Activated naive CD4-positive, alpha-beta T cell treated with anti-CD3 and anti-CD28 coated beads for 36 hours (primary cell): Measurements from ENCODE around the gene KRTAP5-7. TPM values are rescaled to one million over a fixed set of nuclear protein-coding genes. Genes with fewer than 3 reads are reported as not detected.
"Not testable (repeated sequence)": the region's sequence is repeated elsewhere in the genome, so short reads cannot be mapped to it uniquely, and the experiment has no call there.

Experiments used
- CTCF ChIA-PET: fragments of 350-600 bp; sonication (Branson Sonifier 250); formaldehyde crosslinking; loops from one replicate; lab custom pipeline; 2021; ENCODE audit warnings: antibody characterized with exemption; lab: Charles Lee
- DNase-seq: peaks from one replicate; pipeline ENCODE4 v3.0.0-alpha.2; 2020
- H3K27ac Mint-ChIP-seq: one replicate; pipeline ENCODE4 v1.8.0; 2021; ENCODE audit warnings: mild to moderate bottlenecking, mixed read lengths
- H3K27me3 Mint-ChIP-seq: one replicate; pipeline ENCODE4 v1.8.0; 2021; ENCODE audit warnings: low read depth, mixed read lengths
- H3K36me3 Mint-ChIP-seq: one replicate; pipeline ENCODE4 v1.8.0; 2021; ENCODE audit warnings: low read depth, mixed read lengths
- H3K4me1 Mint-ChIP-seq: one replicate; pipeline ENCODE4 v1.8.0; 2021; ENCODE audit warnings: low read depth, mixed read lengths
- H3K4me3 Mint-ChIP-seq: one replicate; pipeline ENCODE4 v1.8.0; 2021; ENCODE audit warnings: mild to moderate bottlenecking, moderate library complexity, mixed read lengths
- H3K9me3 Mint-ChIP-seq: one replicate; pipeline ENCODE4 v1.8.0; 2021; ENCODE audit warnings: mixed read lengths
- intact Hi-C: fragments of 100-400 bp; cut with micrococcal nuclease; formaldehyde crosslinking; loops from one replicate; pipeline ENCODE4 v1.15.1; 2023
- total RNA-seq, 2 experiments: library from RNA; stranded (reverse); gene quantifications; one replicate each; pipeline ENCODE4 v1.2.3, GENCODE V29; 2021

The KRTAP5-7 gene
- total RNA-seq, 2 experiments from 2014 or later: not detected

DNA sequence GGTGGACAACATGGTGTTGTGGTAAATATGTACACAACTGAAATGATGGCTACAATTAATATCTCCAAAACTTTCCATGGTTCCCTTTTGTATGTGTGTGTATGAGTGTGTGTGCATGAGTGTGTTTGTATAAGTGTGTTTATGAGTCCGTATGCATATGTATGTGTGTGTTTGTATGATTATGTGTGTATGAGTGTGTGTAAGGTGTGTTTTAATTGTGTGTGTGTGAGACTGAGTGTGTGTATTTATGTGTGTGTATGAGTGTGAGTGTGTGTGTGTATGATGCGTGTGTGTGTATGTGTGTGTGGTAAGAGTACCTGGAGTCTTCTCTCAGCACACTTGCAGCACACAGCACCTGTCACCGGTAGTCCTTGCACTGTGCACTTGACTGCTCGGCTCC lies 29.0 kb downstream of the KRTAP5-7 start:
- no peak overlapping the region for H3K27ac Mint-ChIP-seq
- CTCF ChIA-PET: no interaction called here
- intact Hi-C loops: no loop called here
- peaks cover 3% of the 10 kb centered on the region for H3K4me1 Mint-ChIP-seq
- no peaks in the 10 kb centered on the region for H3K9me3 Mint-ChIP-seq
- peaks cover 4% of the 10 kb centered on the region for H3K27me3 Mint-ChIP-seq
- no peak overlapping the region for H3K4me3 Mint-ChIP-seq
- no peaks in the 10 kb centered on the region for H3K36me3 Mint-ChIP-seq
- no peak for DNase-seq

DNA sequence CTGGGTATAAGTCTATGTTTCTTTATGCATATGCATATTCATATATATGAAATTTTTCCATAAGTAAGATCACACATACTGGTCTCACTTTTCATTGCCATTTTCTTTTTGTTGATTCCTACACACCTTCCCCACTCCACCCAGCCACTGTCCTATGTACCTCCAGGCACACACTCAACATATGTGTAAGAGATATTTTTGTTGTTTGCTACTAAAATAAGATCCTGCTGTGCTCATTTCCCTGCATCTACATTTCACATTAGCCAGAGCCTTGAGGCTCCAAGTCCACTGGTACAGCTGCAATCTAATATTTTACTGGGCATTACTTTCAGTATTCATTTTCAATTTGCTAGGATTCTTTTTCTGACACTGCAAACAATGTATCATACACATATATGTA lies 30.2 kb downstream of the KRTAP5-7 start:
- Mint-ChIP-seq H3K36me3 (no peaks in the 10 kb centered on the region), H3K9me3 (no peaks in the 10 kb centered on the region), H3K27me3 (peaks cover 4% of the 10 kb centered on the region), H3K4me3 (no peak overlapping the region), H3K27ac (no peak overlapping the region), H3K4me1 (no peaks in the 10 kb centered on the region)
- DNase-seq: no peak
- CTCF ChIA-PET: no interaction called here
- intact Hi-C loops: no loop called here

- no peaks in the 10 kb centered on the region for H3K9me3 Mint-ChIP-seq
- no peak for DNase-seq
- H3K27me3 Mint-ChIP-seq: peaks cover 14% of the 10 kb centered on the region
- CTCF ChIA-PET: no interaction called here
- H3K36me3 Mint-ChIP-seq: no peaks in the 10 kb centered on the region
- H3K4me1 Mint-ChIP-seq: no peaks in the 10 kb centered on the region
- no peak overlapping the region for H3K4me3 Mint-ChIP-seq
- no peak overlapping the region for H3K27ac Mint-ChIP-seq
- intact Hi-C loops: no loop called here
Observed at GRCh38 chr11:71558996-71559395, 31.9 kb downstream of the KRTAP5-7 start.

GRCh38 chr11:71562120-71562519 lies 35.1 kb downstream of the KRTAP5-7 start:
- H3K9me3 Mint-ChIP-seq: no peaks in the 10 kb centered on the region

GRCh38 chr11:71563406-71563805 lies 36.3 kb downstream of the KRTAP5-7 start:
- H3K4me3 Mint-ChIP-seq: no peak overlapping the region
- peak; percentile 55 for DNase-seq
- no peak overlapping the region for H3K27ac Mint-ChIP-seq
- no peaks in the 10 kb centered on the region for H3K9me3 Mint-ChIP-seq
- no peaks in the 10 kb centered on the region for H3K4me1 Mint-ChIP-seq
- intact Hi-C loops: loop anchor here (5.0 kb wide), 1 partner anchor 111 kb away; the partner anchor contains the start of gene NADSYN1
- no peaks in the 10 kb centered on the region for H3K36me3 Mint-ChIP-seq
- H3K27me3 Mint-ChIP-seq: peaks cover 23% of the 10 kb centered on the region
- CTCF ChIA-PET: interaction anchor here (0.5 to 0.7 kb wide), 2 partner anchors 462 to 900 kb away, joined by 3 read pairs; no protein-coding TSS in a partner anchor

More at GRCh38 chr11:71562120-71562519, 35.1 kb downstream of the KRTAP5-7 start:
- intact Hi-C loops: loop anchor here (5.0 kb wide), 1 partner anchor 110 kb away; the partner anchor contains the start of gene NADSYN1
- no peak overlapping the region for H3K27ac Mint-ChIP-seq
- H3K27me3 Mint-ChIP-seq: peaks cover 25% of the 10 kb centered on the region
- CTCF ChIA-PET: no interaction called here
- H3K4me3 Mint-ChIP-seq: no peak overlapping the region
- H3K4me1 Mint-ChIP-seq: no peaks in the 10 kb centered on the region
- DNase-seq: no peak
- H3K36me3 Mint-ChIP-seq: no peaks in the 10 kb centered on the region

- H3K9me3 Mint-ChIP-seq: no peaks in the 10 kb centered on the region
- no peak overlapping the region for H3K4me3 Mint-ChIP-seq
- H3K27me3 Mint-ChIP-seq: peaks cover 23% of the 10 kb centered on the region
- no peaks in the 10 kb centered on the region for H3K36me3 Mint-ChIP-seq
- no peak overlapping the region for H3K27ac Mint-ChIP-seq
- intact Hi-C loops: loop anchor here (5.0 kb wide), 1 partner anchor 112 kb away; the partner anchor contains the start of gene NADSYN1
- DNase-seq: no peak
- no peaks in the 10 kb centered on the region for H3K4me1 Mint-ChIP-seq
- CTCF ChIA-PET: no interaction called here
Observed at GRCh38 chr11:71564430-71564829, 37.4 kb downstream of the KRTAP5-7 start.

- CTCF ChIA-PET: interaction anchor here (0.6 kb wide), 1 partner anchor 125 kb away, joined by 3 read pairs; no protein-coding TSS in a partner anchor
- no peaks in the 10 kb centered on the region for H3K4me1 Mint-ChIP-seq
- no peak within 1 kb of the TSS for H3K4me3 Mint-ChIP-seq
- intact Hi-C loops: no loop called here
- peaks cover 23% of the 10 kb centered on the region for H3K27me3 Mint-ChIP-seq
- H3K36me3 Mint-ChIP-seq: no peaks in the 10 kb centered on the region
- no peaks in the 10 kb centered on the region for H3K9me3 Mint-ChIP-seq
- no peak within 1 kb of the TSS for H3K27ac Mint-ChIP-seq
- DNase-seq: no peak
Observed at GRCh38 chr11:71565263-71565662, 38.2 kb downstream of the KRTAP5-7 start, which contains the start of gene KRTAP5-10. Gene KRTAP5-10, plus strand, starts transcription at chr11:71565563. Its CDS starts 25 bp downstream, at chr11:71565588.

DNA sequence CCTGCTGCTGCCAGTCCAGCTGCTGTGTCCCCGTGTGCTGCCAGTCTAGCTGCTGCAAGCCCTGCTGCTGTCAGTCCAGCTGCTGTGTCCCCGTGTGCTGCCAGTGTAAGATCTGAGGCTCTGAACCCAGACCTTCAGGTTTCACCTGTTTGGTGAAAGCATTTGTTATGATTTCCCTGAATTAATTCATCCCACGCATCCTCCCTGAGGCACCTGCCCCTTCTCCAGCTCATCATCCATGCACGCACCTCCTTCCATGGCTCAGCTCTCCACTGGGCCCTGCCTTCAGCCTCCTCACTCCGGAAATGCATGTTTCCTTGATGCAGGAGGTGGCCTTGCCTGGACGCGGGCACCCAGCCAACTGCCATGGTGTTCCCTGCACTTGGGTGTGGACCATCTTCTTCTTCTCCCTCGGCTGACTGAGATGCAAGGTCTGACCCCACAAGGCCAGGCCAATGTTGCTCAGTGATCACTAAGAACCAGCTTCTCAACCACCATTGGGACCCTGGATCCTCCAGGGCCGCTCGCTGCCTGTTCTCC lies 39.1 kb downstream of the KRTAP5-7 start:
- no peak for DNase-seq
- no peaks in the 10 kb centered on the region for H3K9me3 Mint-ChIP-seq
- no peak overlapping the region for H3K27ac Mint-ChIP-seq
- CTCF ChIA-PET: no interaction called here
- H3K36me3 Mint-ChIP-seq: no peaks in the 10 kb centered on the region
- intact Hi-C loops: no loop called here
- H3K4me1 Mint-ChIP-seq: no peaks in the 10 kb centered on the region
- no peak overlapping the region for H3K4me3 Mint-ChIP-seq
- peaks cover 24% of the 10 kb centered on the region for H3K27me3 Mint-ChIP-seq

DNA sequence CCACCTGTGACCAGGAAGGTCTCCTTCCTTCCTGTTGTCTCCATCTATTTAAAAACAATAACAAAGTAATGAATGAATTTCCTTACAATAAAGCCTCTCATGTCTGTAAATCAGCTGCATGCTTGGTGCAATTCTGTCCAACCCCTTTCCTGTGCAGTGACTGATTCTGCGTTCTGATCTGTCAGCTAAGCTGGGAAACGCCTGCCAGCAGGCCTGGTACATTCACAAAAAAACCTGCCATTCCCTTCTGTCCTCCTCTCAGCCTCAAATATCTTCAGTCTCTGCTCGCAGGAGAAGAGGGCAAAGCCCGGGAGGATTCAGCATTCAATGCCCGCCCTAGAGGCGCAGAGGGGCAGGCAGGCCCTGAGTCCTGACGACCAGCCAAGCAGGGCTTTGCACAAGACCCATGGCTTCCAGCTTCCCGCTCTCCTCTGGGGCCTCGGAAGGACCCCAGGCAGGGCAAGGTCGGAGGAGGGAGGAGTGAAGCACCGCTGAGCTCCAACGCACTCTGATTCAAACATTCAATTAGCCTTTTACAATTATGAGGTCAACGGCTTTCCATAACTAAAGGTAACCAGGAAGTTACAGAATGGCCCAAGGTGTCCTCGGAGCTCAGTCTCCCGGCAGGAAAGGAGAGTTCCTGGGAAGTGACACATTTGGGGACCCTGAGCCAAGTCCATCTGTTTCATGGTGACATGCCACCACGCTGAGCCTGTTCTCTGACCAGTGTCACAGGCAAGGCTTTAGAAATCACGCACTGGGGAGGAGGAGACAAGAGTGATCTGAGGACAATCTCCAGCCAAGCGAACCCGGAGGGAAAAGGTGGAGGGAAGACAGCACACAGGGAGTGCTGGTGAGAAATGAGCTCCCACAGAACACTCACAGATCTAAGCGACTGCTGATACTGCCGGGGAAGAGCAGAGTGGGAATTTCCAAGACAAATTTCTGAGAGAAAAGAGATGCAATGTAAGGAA lies 39.8 kb downstream of the KRTAP5-7 start:
- peaks cover 24% of the 10 kb centered on the region for H3K27me3 Mint-ChIP-seq
- DNase-seq, H3K4me1 Mint-ChIP-seq, H3K9me3 Mint-ChIP-seq, H3K27ac Mint-ChIP-seq, H3K4me3 Mint-ChIP-seq, H3K36me3 Mint-ChIP-seq, intact Hi-C loops, CTCF ChIA-PET: not testable (repeated sequence)

GRCh38 chr11:71567633-71568032 lies 40.6 kb downstream of the KRTAP5-7 start:
- H3K36me3 Mint-ChIP-seq, intact Hi-C loops, H3K4me1 Mint-ChIP-seq, H3K9me3 Mint-ChIP-seq, CTCF ChIA-PET, DNase-seq, H3K27ac Mint-ChIP-seq, H3K4me3 Mint-ChIP-seq: not testable (repeated sequence)
- H3K27me3 Mint-ChIP-seq: peaks cover 24% of the 10 kb centered on the region

- intact Hi-C loops: no loop called here
Observed at GRCh38 chr11:71568704-71569349, 41.8 kb downstream of the KRTAP5-7 start.

More at GRCh38 chr11:71568704-71569349, 41.8 kb downstream of the KRTAP5-7 start:
- no peak for DNase-seq
- CTCF ChIA-PET: no interaction called here
- H3K4me1 Mint-ChIP-seq: no peaks in the 10 kb centered on the region
- H3K36me3 Mint-ChIP-seq: no peaks in the 10 kb centered on the region
- H3K4me3 Mint-ChIP-seq: no peak overlapping the region
- no peak overlapping the region for H3K27ac Mint-ChIP-seq
- H3K27me3 Mint-ChIP-seq: peaks cover 14% of the 10 kb centered on the region
- no peaks in the 10 kb centered on the region for H3K9me3 Mint-ChIP-seq
